Natural killer cell treated with Interleukin-12 subunit alpha and Interleukin-12 subunit beta and Interleukin-15 and Interleukin-18, amount 100 ng/mL, for 72 hours (primary cell): ENCODE data around the gene UGT3A2. TPM values are rescaled to one million over a fixed set of nuclear protein-coding genes. Genes with fewer than 3 reads are reported as not detected.
"Not testable (repeated sequence)": the region's sequence is repeated elsewhere in the genome, so short reads cannot be mapped to it uniquely, and the experiment has no call there.

ENCODE experiments used
- ATAC-seq, 2 donors: fragments of 150-1000 bp; cut with Tn5 transposase in 1 of 2; sonication (Bioruptor Pico), chemical (Tn5 transposase) in 1 of 2; 2 replicates each; pipeline ENCODE4 v1.10.0; 2021
- DNase-seq: peaks from one replicate; pipeline ENCODE4 v3.0.0; 2022; ENCODE audit warnings: low spot score
- H3K27ac Mint-ChIP-seq, 2 donors: 1 replicate in 1 of 2; 2 replicates in 1 of 2; pipeline ENCODE4 v1.8.0; 2022; ENCODE audit warnings: mixed read lengths in 2 of 2, mild to moderate bottlenecking in 1 of 2, moderate library complexity in 1 of 2
- H3K27me3 Mint-ChIP-seq, 2 donors: 1 replicate in 1 of 2; 2 replicates in 1 of 2; pipeline ENCODE4 v1.8.0; 2022; ENCODE audit warnings: mixed read lengths in 2 of 2
- H3K36me3 Mint-ChIP-seq: one replicate; pipeline ENCODE4 v1.8.0; 2022; ENCODE audit warnings: mixed read lengths
- H3K4me1 Mint-ChIP-seq, 2 donors: 1 replicate in 1 of 2; 2 replicates in 1 of 2; pipeline ENCODE4 v1.8.0; 2022; ENCODE audit warnings: low read depth in 2 of 2, mixed read lengths in 2 of 2, mild to moderate bottlenecking in 1 of 2
- H3K4me3 Mint-ChIP-seq: one replicate; pipeline ENCODE4 v1.8.0; 2022; ENCODE audit warnings: mixed read lengths
- H3K9me3 Mint-ChIP-seq: 2 replicates; pipeline ENCODE4 v1.8.0; 2022; ENCODE audit warnings: mixed read lengths
- total RNA-seq, 2 donors: library from RNA; stranded (reverse); gene quantifications; one replicate each; pipeline ENCODE4 v1.2.3, GENCODE V29; 2022

Gene UGT3A2
- total RNA-seq, 2 donors from 2014 or later, result not detected

- Mint-ChIP-seq H3K9me3 (no peaks in the 10 kb centered on the region), H3K27me3 (peaks cover 0 to 22% of the 10 kb centered on the region in 2 donors), H3K27ac (no peak overlapping the region), H3K4me1 (no peaks in the 10 kb centered on the region), H3K4me3 (no peak overlapping the region), H3K36me3 (no peaks in the 10 kb centered on the region)
- ATAC-seq (no peak), DNase-seq (no peak)
Observed at GRCh38 chr5:36040651-36041536, 25.8 kb downstream of the UGT3A2 start.

GRCh38 chr5:36035696-36036095 lies 31.0 kb downstream of the UGT3A2 start:
- ATAC-seq (no peak), DNase-seq (no peak)
- no peaks in the 10 kb centered on the region for H3K36me3 Mint-ChIP-seq
- no peak overlapping the region for H3K4me3 Mint-ChIP-seq
- H3K27me3 Mint-ChIP-seq, result no peaks in the 10 kb centered on the region
- no peaks in the 10 kb centered on the region for H3K4me1 Mint-ChIP-seq
- H3K9me3 Mint-ChIP-seq, result no peaks in the 10 kb centered on the region
- H3K27ac Mint-ChIP-seq, result no peak overlapping the region

- ATAC-seq, H3K4me1 Mint-ChIP-seq, H3K9me3 Mint-ChIP-seq, H3K27ac Mint-ChIP-seq, DNase-seq, H3K4me3 Mint-ChIP-seq, H3K36me3 Mint-ChIP-seq, H3K27me3 Mint-ChIP-seq: not testable (repeated sequence)
Observed at GRCh38 chr5:36034536-36035134, 32.0 kb downstream of the UGT3A2 start.

- no peak for ATAC-seq
- Mint-ChIP-seq H3K36me3 (no peaks in the 10 kb centered on the region), H3K4me1 (no peaks in the 10 kb centered on the region), H3K27ac (no peak overlapping the region), H3K9me3 (no peaks in the 10 kb centered on the region), H3K27me3 (no peaks in the 10 kb centered on the region), H3K4me3 (no peak overlapping the region)
- DNase-seq, result no peak
Observed at GRCh38 chr5:36033486-36033885, 33.2 kb downstream of the UGT3A2 start.

GRCh38 chr5:36033047-36033446 lies 33.6 kb downstream of the UGT3A2 start:
- H3K4me3 Mint-ChIP-seq, result no peak overlapping the region
- DNase-seq (no peak), ATAC-seq (no peak)
- no peaks in the 10 kb centered on the region for H3K4me1 Mint-ChIP-seq
- H3K27me3 Mint-ChIP-seq, result no peaks in the 10 kb centered on the region
- no peak overlapping the region for H3K27ac Mint-ChIP-seq
- no peaks in the 10 kb centered on the region for H3K36me3 Mint-ChIP-seq
- H3K9me3 Mint-ChIP-seq, result no peaks in the 10 kb centered on the region

GRCh38 chr5:36031223-36031622 lies 35.5 kb downstream of the UGT3A2 start:
- Mint-ChIP-seq H3K4me3 (no peak overlapping the region), H3K27me3 (no peaks in the 10 kb centered on the region), H3K36me3 (no peaks in the 10 kb centered on the region), H3K4me1 (no peaks in the 10 kb centered on the region), H3K9me3 (no peaks in the 10 kb centered on the region), H3K27ac (no peak overlapping the region)
- DNase-seq, result no peak
- ATAC-seq, result no peak

- DNase-seq (no peak), ATAC-seq (no peak)
- no peak overlapping the region for H3K27ac Mint-ChIP-seq
- H3K4me3 Mint-ChIP-seq, result no peak overlapping the region
- H3K27me3 Mint-ChIP-seq, result no peaks in the 10 kb centered on the region
- no peaks in the 10 kb centered on the region for H3K9me3 Mint-ChIP-seq
- H3K4me1 Mint-ChIP-seq, result no peaks in the 10 kb centered on the region
- H3K36me3 Mint-ChIP-seq, result no peaks in the 10 kb centered on the region
Observed at GRCh38 chr5:36029914-36030313, 36.8 kb downstream of the UGT3A2 start.

GRCh38 chr5:36028816-36029465 lies 37.7 kb downstream of the UGT3A2 start:
- DNase-seq, result no peak
- peaks cover 2% of the 10 kb centered on the region for H3K9me3 Mint-ChIP-seq
- H3K4me3 Mint-ChIP-seq, result no peak overlapping the region
- H3K4me1 Mint-ChIP-seq, result no peaks in the 10 kb centered on the region
- H3K27ac Mint-ChIP-seq, result no peak overlapping the region
- peaks cover 4% of the 10 kb centered on the region for H3K36me3 Mint-ChIP-seq
- H3K27me3 Mint-ChIP-seq, result peaks cover 4 to 8% of the 10 kb centered on the region in 2 donors
- ATAC-seq, result peak in 1 of 2 donors; percentile 17

GRCh38 chr5:36027711-36028110 lies 39.0 kb downstream of the UGT3A2 start:
- Mint-ChIP-seq H3K9me3 (peaks cover 4% of the 10 kb centered on the region), H3K4me3 (no peak overlapping the region), H3K27ac (no peak overlapping the region), H3K4me1 (no peaks in the 10 kb centered on the region), H3K27me3 (peaks cover 4 to 12% of the 10 kb centered on the region in 2 donors), H3K36me3 (peaks cover 4% of the 10 kb centered on the region)
- no peak for DNase-seq
- ATAC-seq, result no peak

- peaks cover 9% of the 10 kb centered on the region for H3K9me3 Mint-ChIP-seq
- no peaks in the 10 kb centered on the region for H3K4me1 Mint-ChIP-seq
- no peak for ATAC-seq
- H3K36me3 Mint-ChIP-seq, result peaks cover 4% of the 10 kb centered on the region
- peaks cover 6 to 14% of the 10 kb centered on the region in 2 donors for H3K27me3 Mint-ChIP-seq
- no peak overlapping the region for H3K27ac Mint-ChIP-seq
- DNase-seq, result no peak
- no peak overlapping the region for H3K4me3 Mint-ChIP-seq
Observed at GRCh38 chr5:36026706-36027465, 39.8 kb downstream of the UGT3A2 start.

GRCh38 chr5:36022246-36022645 lies 44.4 kb downstream of the UGT3A2 start:
- not testable (repeated sequence) for DNase-seq, H3K36me3 Mint-ChIP-seq, ATAC-seq, H3K27ac Mint-ChIP-seq, H3K4me3 Mint-ChIP-seq, H3K4me1 Mint-ChIP-seq
- H3K27me3 Mint-ChIP-seq, result peaks cover 6 to 14% of the 10 kb centered on the region in 2 donors
- H3K9me3 Mint-ChIP-seq, result peaks cover 13% of the 10 kb centered on the region

- not testable (repeated sequence) for H3K27ac Mint-ChIP-seq, H3K4me1 Mint-ChIP-seq, DNase-seq, H3K4me3 Mint-ChIP-seq, ATAC-seq, H3K36me3 Mint-ChIP-seq
- peaks cover 6 to 19% of the 10 kb centered on the region in 2 donors for H3K27me3 Mint-ChIP-seq
- H3K9me3 Mint-ChIP-seq, result peaks cover 24% of the 10 kb centered on the region
Observed at GRCh38 chr5:36019584-36019983, 47.1 kb downstream of the UGT3A2 start.

GRCh38 chr5:36017622-36018021 lies 49.1 kb downstream of the UGT3A2 start:
- DNase-seq (no peak), ATAC-seq (no peak)
- Mint-ChIP-seq H3K36me3 (no peaks in the 10 kb centered on the region), H3K27ac (no peak overlapping the region), H3K9me3 (peaks cover 26% of the 10 kb centered on the region), H3K27me3 (peaks cover 2 to 8% of the 10 kb centered on the region in 2 donors), H3K4me1 (no peaks in the 10 kb centered on the region), H3K4me3 (no peak overlapping the region)
